ENCODE measurements around the gene TMEM14B. TPM values are rescaled to one million over a fixed set of nuclear protein-coding genes. Genes with fewer than 3 reads are reported as not detected.

Gene TMEM14B
- total RNA-seq, 1 experiment from 2014 or later = 171 TPM

Other genes starting within 250 kb of the TMEM14B start
- 27.3 and 38.0 TPM in 2 replicates for gene GCNT2, start 226.5 kb upstream of the TMEM14B start, total RNA-seq (2014; rRNA removed; shearing (Covaris generic))
- 0.50 and 2.2 TPM in 2 replicates for gene C6orf52, start 53.2 kb upstream of the TMEM14B start, total RNA-seq (2014; rRNA removed; shearing (Covaris generic))
- 35.4 and 45.5 TPM in 2 replicates for gene PAK1IP1, start 52.8 kb upstream of the TMEM14B start, total RNA-seq (2014; rRNA removed; shearing (Covaris generic))
- gene TMEM14C, start 24.7 kb upstream of the TMEM14B start, total RNA-seq (2014; rRNA removed; shearing (Covaris generic)) = 281 and 359 TPM in 2 replicates
- not detected in 2 replicates for gene MAK, start 90.7 kb downstream of the TMEM14B start, total RNA-seq (2014; rRNA removed; shearing (Covaris generic))
- gene GCM2, start 134.2 kb downstream of the TMEM14B start, total RNA-seq (2014; rRNA removed; shearing (Covaris generic)) = not detected in 2 replicates
- 1.0 TPM in 1 of 2 replicates, not detected in the other for gene SYCP2L, start 139.2 kb downstream of the TMEM14B start, total RNA-seq (2014; rRNA removed; shearing (Covaris generic))

Data from SJSA1 (cell line).